ENCODE results near the gene SFMBT2. TPM values are rescaled to one million over a fixed set of nuclear protein-coding genes. Genes with fewer than 3 reads are reported as not detected.

SFMBT2 gene
- total RNA-seq, 1 experiment from 2014 or later = 7.4 TPM

DNA sequence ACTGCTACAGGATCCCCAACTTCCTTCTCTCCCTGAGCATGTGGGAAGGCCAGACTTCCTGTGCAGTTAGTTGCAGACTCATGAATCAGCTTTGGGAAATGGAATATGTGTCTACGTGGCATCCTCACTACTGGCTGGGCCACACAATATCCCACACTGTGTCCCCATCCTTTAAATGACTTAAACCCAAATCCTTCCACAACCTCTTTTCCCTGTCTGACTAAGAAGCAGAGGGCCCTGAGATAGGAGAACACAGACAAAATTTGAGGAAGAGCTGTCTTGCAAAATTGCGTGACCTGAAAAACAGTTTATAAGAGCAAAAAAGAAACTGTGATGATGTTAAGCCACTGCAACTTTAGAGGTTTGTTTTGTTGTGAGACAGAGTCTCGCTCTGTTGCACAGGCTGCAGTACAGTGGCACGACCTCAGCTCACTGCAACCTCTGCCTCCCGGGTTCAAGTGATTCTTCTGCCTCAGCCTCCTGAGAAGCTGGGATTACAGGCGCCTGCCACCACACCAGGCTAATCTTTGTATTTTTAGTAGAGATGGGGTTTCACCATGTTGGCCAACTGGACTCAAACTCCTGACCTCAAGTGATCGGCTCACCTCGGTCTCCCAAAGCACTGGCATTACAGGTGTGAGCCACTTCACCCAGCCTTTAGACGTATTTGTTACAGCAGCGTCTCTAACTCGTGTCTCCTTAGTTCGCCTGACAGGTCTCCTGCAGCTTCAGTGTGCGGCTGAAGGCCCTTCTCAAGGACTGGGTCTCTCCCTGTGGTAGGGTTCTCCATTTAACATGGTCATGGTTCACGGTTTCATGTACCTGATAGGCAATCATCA, 46.9 kb upstream of the SFMBT2 start:
- TF ChIP-seq, protein P1, sequence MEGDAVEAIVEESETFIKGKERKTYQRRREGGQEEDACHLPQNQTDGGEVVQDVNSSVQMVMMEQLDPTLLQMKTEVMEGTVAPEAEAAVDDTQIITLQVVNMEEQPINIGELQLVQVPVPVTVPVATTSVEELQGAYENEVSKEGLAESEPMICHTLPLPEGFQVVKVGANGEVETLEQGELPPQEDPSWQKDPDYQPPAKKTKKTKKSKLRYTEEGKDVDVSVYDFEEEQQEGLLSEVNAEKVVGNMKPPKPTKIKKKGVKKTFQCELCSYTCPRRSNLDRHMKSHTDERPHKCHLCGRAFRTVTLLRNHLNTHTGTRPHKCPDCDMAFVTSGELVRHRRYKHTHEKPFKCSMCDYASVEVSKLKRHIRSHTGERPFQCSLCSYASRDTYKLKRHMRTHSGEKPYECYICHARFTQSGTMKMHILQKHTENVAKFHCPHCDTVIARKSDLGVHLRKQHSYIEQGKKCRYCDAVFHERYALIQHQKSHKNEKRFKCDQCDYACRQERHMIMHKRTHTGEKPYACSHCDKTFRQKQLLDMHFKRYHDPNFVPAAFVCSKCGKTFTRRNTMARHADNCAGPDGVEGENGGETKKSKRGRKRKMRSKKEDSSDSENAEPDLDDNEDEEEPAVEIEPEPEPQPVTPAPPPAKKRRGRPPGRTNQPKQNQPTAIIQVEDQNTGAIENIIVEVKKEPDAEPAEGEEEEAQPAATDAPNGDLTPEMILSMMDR (IDR thresholded peaks at IDR 0.05; ENCODE audit: unreplicated experiment) = no peak
- DNase-seq (ENCODE audit: unreplicated experiment) = no peak
- H3K27ac Mint-ChIP-seq (ENCODE audit: low read depth, unreplicated experiment) = no peak overlapping the region
- intact Hi-C loops (cut with micrococcal nuclease) = no loop called here
- no peaks in the 10 kb centered on the region for H3K27me3 Mint-ChIP-seq (ENCODE audit: insufficient read depth, unreplicated experiment)
- no peaks in the 10 kb centered on the region for H3K36me3 Mint-ChIP-seq (ENCODE audit: insufficient read depth, unreplicated experiment)
- POLR2A ChIA-PET = interaction anchor here (0.6 kb wide), 1 partner anchor 874 kb away, joined by 3 read pairs; no protein-coding TSS in a partner anchor
- CTCF ChIA-PET = no interaction called here
- peaks cover 6% of the 10 kb centered on the region for H3K4me1 Mint-ChIP-seq (ENCODE audit: insufficient read depth, unreplicated experiment)
- no TSS peak for BruUV-seq (replicated peaks)
- H3K4me3 Mint-ChIP-seq (ENCODE audit: unreplicated experiment) = no peak overlapping the region
- H3K9me3 Mint-ChIP-seq (ENCODE audit: unreplicated experiment) = peaks cover 13% of the 10 kb centered on the region

DNA sequence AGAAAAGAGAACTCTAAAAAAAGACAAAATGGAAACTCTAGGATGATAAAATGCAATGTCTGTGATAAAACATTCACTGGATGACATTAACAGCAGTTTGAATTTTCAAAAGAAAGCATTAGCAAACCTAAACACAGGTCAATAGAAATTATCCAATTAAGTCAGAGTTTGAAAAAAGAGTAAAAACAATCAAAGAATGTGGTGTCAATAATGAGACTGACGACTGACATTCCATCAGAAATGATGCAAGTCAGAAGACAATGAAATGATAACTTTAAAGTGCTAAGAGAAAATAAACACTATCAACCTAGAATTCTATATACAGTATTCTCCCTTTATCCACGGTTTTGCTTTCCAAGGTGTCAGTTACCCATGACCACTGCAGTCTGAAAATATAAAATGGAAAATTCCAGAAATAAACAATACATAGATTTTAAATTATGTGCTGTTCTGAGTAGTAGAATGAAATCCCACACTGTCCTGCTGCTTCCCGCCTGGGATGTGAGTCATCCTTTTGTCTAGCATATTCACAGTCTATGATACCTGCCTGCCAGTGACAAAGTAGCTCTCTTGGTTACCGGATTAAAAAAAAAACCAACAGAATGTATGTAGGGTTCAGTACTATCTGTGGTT, 38.3 kb upstream of the SFMBT2 start:
- ChIA-PET CTCF (interaction anchor here (0.6 to 1.0 kb wide), 3 partner anchors 13 to 1903 kb away, joined by 3 read pairs; no protein-coding TSS in a partner anchor), POLR2A (interaction anchor here (0.5 kb wide), 1 partner anchor 453 kb away, joined by 3 read pairs; no protein-coding TSS in a partner anchor)
- intact Hi-C loops (cut with micrococcal nuclease) = no loop called here
- H3K4me3 Mint-ChIP-seq (ENCODE audit: unreplicated experiment) = no peak overlapping the region
- H3K4me1 Mint-ChIP-seq (ENCODE audit: insufficient read depth, unreplicated experiment) = no peaks in the 10 kb centered on the region
- BruUV-seq (replicated peaks) = no TSS peak
- peaks cover 13% of the 10 kb centered on the region for H3K9me3 Mint-ChIP-seq (ENCODE audit: unreplicated experiment)
- TF ChIP-seq, protein P1 (IDR thresholded peaks at IDR 0.05; ENCODE audit: unreplicated experiment) = no peak
- H3K27ac Mint-ChIP-seq (ENCODE audit: low read depth, unreplicated experiment) = no peak overlapping the region
- H3K27me3 Mint-ChIP-seq (ENCODE audit: insufficient read depth, unreplicated experiment) = no peaks in the 10 kb centered on the region
- DNase-seq (ENCODE audit: unreplicated experiment) = no peak
- H3K36me3 Mint-ChIP-seq (ENCODE audit: insufficient read depth, unreplicated experiment) = no peaks in the 10 kb centered on the region

DNA sequence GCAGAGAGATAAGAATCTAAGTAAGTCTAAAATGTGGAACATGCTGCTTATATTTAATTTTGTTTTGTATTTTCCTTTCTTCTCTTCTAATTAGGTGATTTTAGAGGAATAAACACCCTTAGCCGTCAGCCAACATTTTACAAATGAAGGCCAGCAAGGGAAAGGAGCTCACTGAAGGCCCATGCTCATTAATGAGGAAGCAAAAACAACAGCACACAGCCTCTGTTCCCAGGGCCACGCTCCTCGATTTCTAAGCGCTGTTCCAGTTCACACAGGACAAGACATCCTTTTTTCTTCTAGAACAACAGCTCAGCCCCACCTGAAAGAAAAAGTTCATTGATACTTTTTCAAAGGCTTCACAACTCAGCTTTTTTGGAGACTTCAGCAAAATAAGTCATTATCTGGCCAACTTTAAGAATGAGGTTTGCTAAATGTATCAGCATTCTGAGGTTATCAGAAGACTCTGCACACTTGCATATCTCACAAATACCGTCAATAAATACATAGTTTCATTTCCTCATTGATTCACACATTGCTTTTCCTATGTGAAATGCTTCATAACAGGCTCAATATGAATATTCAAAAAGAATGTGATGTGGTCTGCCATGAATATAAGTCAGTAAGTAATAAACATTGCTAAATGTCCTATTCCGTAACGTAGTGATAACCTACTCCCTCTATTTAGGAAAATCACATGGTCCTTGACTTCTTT, 34.8 kb upstream of the SFMBT2 start:
- Mint-ChIP-seq H3K4me1 (ENCODE audit: insufficient read depth, unreplicated experiment) (no peaks in the 10 kb centered on the region), H3K4me3 (ENCODE audit: unreplicated experiment) (no peak overlapping the region), H3K9me3 (ENCODE audit: unreplicated experiment) (no peaks in the 10 kb centered on the region), H3K27ac (ENCODE audit: low read depth, unreplicated experiment) (no peak overlapping the region), H3K36me3 (ENCODE audit: insufficient read depth, unreplicated experiment) (no peaks in the 10 kb centered on the region), H3K27me3 (ENCODE audit: insufficient read depth, unreplicated experiment) (no peaks in the 10 kb centered on the region)
- no TSS peak for BruUV-seq (replicated peaks)
- TF ChIP-seq, protein P1 (IDR thresholded peaks at IDR 0.05; ENCODE audit: unreplicated experiment) = no peak
- no peak for DNase-seq (ENCODE audit: unreplicated experiment)
- CTCF ChIA-PET = interaction anchor here (0.6 kb wide), 1 partner anchor 1857 kb away, joined by 3 read pairs; no protein-coding TSS in a partner anchor
- POLR2A ChIA-PET = no interaction called here
- intact Hi-C loops (cut with micrococcal nuclease) = no loop called here
